ENCODE data around the gene CDSN. TPM values are rescaled to one million over a fixed set of nuclear protein-coding genes. Genes with fewer than 3 reads are reported as not detected.
A peak's percentile ranks its signal among the peaks of the same experiment; 100 is the strongest.

Gene CDSN
- total RNA-seq, 5 donors from 2014 or later (not counting 1 experiment from before 2014, with no cell fraction given) = not detected

DNA sequence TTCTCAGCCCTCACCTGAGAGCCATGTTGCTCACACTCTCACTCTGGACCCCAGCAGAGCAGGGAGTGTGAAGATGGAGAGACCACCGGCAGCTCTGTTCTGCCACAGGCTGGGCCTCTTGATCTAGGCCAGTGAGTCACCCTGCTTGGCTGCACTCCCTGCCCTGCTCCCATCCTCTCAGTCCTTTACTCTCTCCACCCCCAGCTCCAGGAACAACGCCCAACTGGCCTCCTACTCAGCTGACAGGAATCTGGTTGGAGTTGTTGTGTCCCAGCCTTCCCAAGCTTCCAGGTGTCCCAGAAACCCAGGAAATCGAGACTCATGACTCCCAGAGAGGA, 5.7 kb downstream of the CDSN start, which contains the start of gene PSORS1C1:
Gene PSORS1C1, plus strand, starts transcription at position 260 of the 338 bp plus-strand sequence. CDS start 14,833 bp downstream, outside the sequence.
- Mint-ChIP-seq H3K27ac (peak within 1 kb of the TSS; percentile 33 to 55), H3K4me1 (peaks cover 4 to 14% (median 5%) of the 10 kb centered on the region in 3 donors)
- no peak for DNase-seq

DNA sequence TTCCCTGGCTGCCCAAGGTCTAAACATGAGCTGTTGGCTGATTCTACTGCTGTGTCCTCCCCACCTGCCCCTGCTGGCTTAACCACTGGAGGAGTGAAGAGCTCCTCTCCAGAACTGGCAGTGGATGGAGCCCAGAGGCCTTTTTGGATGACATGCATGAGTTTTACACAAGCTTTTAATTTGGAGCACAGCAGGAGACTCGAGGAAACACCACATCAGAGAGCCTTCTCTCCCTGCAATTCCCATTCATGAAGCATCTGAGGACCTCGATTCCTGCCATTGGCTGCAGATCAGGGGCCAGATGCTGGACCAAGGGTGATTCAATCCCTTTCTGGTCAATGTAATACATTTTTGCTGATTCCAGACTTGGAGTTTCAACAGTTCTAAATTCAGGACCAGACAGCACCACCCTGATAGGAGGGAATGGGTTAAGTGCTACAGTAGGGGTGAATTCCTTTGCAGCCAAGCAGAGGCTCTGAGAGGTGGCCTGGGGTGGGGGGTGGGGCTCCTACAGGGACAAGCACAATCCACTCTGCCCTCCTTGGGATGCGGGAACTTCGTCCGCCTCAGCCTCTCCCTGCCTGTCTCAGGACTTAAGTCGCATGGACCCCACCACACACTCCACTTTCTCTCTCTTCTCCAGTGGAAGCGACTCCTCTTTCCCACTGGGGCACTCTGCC, 6.2 kb downstream of the CDSN start:
- Mint-ChIP-seq H3K27me3 (peaks cover 7 to 34% of the 10 kb centered on the region in 2 donors), H3K27ac (no peak overlapping the region), H3K36me3 (no peaks in the 10 kb centered on the region), H3K4me1 (peaks cover 4 to 14% (median 5%) of the 10 kb centered on the region in 3 donors), H3K4me3 (no peak overlapping the region), H3K9me3 (no peaks in the 10 kb centered on the region)
- ChIA-PET POLR2A (no interaction called here), CTCF (interaction anchor here (0.7 to 1.7 kb wide), 2 partner anchors 26 to 911 kb away, joined by 5 to 6 read pairs; no protein-coding TSS in a partner anchor)
- no peak overlapping the region for H3K4me3 ChIP-seq (ENCODE audit: control insufficient read depth in 1 of 2, extremely low read depth in 1 of 2, low read length in 1 of 2)
- ATAC-seq (replicated peaks in 1 of 4) = no peak
- WGBS (ENCODE audit: insufficient coverage) = 62% methylated on average over 3 of the region's 7 CpGs
- H3K36me3 ChIP-seq (ENCODE audit: control insufficient read depth in 2 of 2, extremely low read depth in 1 of 2, insufficient read depth in 1 of 2, low read length in 1 of 2) = no peaks in the 10 kb centered on the region
- no peaks in the 10 kb centered on the region for H3K9me3 ChIP-seq
- no peak for DNase-seq
- H3K27me3 ChIP-seq (replicated peaks in 1 of 2; ENCODE audit: control insufficient read depth in 2 of 2, extremely low read depth in 1 of 2, insufficient read depth in 2 of 2, low read length in 1 of 2) = peaks cover 0 to 60% of the 10 kb centered on the region in 2 experiments
- H3K4me1 ChIP-seq (ENCODE audit: control insufficient read depth in 1 of 2, extremely low read depth in 1 of 2, insufficient read depth in 2 of 2, low read length in 2 of 2) = peaks cover 0 to 9% of the 10 kb centered on the region in 2 experiments
- H3K27ac ChIP-seq (ENCODE audit: low read length) = no peak overlapping the region

More for the DNA sequence above, 5.7 kb downstream of the CDSN start, which contains the start of gene PSORS1C1:
- Histone ChIP-seq H3K27me3 (replicated peaks in 1 of 2; ENCODE audit: control insufficient read depth in 2 of 2, extremely low read depth in 1 of 2, insufficient read depth in 2 of 2, low read length in 1 of 2) (peaks cover 0 to 57% of the 10 kb centered on the region in 2 experiments), H3K27ac (ENCODE audit: low read length) (no peak within 1 kb of the TSS), H3K4me3 (ENCODE audit: control insufficient read depth in 1 of 2, extremely low read depth in 1 of 2, low read length in 1 of 2) (no peak within 1 kb of the TSS), H3K4me1 (ENCODE audit: control insufficient read depth in 1 of 2, extremely low read depth in 1 of 2, insufficient read depth in 2 of 2, low read length in 2 of 2) (peaks cover 0 to 9% of the 10 kb centered on the region in 2 experiments), H3K36me3 (ENCODE audit: control insufficient read depth in 2 of 2, extremely low read depth in 1 of 2, insufficient read depth in 1 of 2, low read length in 1 of 2) (no peaks in the 10 kb centered on the region), H3K9me3 (no peaks in the 10 kb centered on the region)
- no peak for ATAC-seq (replicated peaks in 1 of 4)
- 70% methylated on average over 1 of the region's 3 CpGs for WGBS (ENCODE audit: insufficient coverage)
- POLR2A ChIA-PET = no interaction called here
- Mint-ChIP-seq H3K27me3 (peaks cover 7 to 33% of the 10 kb centered on the region in 2 donors), H3K36me3 (no peaks in the 10 kb centered on the region), H3K4me3 (no peak within 1 kb of the TSS), H3K9me3 (no peaks in the 10 kb centered on the region)
- CTCF ChIA-PET = interaction anchor here (0.7 to 1.7 kb wide), 2 partner anchors 27 to 911 kb away, joined by 5 to 6 read pairs; no protein-coding TSS in a partner anchor

DNA sequence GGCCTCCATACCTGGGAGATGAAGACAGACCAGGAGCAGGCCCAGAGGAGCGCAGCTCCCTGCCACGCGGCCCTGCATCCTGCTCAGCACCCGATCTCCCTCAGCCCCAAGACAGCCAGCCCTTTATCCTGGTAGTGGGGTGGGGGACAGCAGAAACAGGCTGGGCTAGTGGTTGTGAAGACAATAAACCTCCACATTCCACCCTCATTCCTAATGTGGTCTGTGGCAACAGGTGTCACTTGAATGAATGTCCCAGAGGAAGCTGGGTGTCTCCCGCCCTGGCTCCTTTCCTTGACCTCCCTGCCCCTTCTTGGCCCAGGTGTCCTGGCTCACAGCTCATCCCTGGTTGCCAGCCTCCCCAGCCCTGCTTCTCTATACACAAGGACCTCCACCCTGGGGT, 7.8 kb downstream of the CDSN start, which contains the start of gene C6orf15:
Gene C6orf15, minus strand, starts transcription at position 98 of the 400 bp plus-strand sequence. Its CDS starts 20 bp downstream, at position 78.
- ATAC-seq (replicated peaks in 1 of 4) = no peak
- H3K27me3 Mint-ChIP-seq = peaks cover 7 to 31% of the 10 kb centered on the region in 2 donors

DNA sequence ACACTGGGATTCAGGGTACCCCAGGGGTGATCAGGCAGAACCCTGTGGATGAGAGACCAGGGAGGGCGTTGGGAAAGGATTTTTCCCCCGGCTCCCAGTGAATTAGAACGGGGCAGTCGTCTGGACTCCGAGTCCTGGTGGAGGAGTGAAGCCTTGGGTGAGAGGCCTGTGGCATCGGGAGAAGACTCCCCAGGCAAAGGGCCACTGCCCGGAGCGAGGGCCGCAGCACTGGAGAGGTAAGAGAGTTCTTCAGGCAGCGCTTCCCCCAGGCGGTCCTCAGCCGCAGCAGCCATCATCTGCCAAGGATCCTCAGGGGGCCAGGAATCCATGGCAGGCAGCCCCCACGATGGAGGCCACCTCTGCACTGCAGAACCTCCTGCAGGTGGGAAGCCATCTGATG, 8.5 kb downstream of the CDSN start:
- Mint-ChIP-seq H3K4me1 (peaks cover 4 to 14% (median 5%) of the 10 kb centered on the region in 3 donors), H3K27me3 (peaks cover 7 to 30% of the 10 kb centered on the region in 2 donors), H3K27ac (no peak overlapping the region), H3K9me3 (no peaks in the 10 kb centered on the region), H3K4me3 (no peak overlapping the region), H3K36me3 (no peaks in the 10 kb centered on the region)
- no peak overlapping the region for H3K27ac ChIP-seq (ENCODE audit: low read length)
- H3K9me3 ChIP-seq = no peaks in the 10 kb centered on the region
- no peaks in the 10 kb centered on the region for H3K36me3 ChIP-seq (ENCODE audit: control insufficient read depth in 2 of 2, extremely low read depth in 1 of 2, insufficient read depth in 1 of 2, low read length in 1 of 2)
- ATAC-seq (replicated peaks in 1 of 4) (no peak), DNase-seq (no peak)
- H3K27me3 ChIP-seq (replicated peaks in 1 of 2; ENCODE audit: control insufficient read depth in 2 of 2, extremely low read depth in 1 of 2, insufficient read depth in 2 of 2, low read length in 1 of 2) = peaks cover 0 to 47% of the 10 kb centered on the region in 2 experiments
- CTCF ChIA-PET = no interaction called here
- WGBS (ENCODE audit: insufficient coverage) = 85% methylated on average over 7 of the region's 13 CpGs
- H3K4me1 ChIP-seq (ENCODE audit: control insufficient read depth in 1 of 2, extremely low read depth in 1 of 2, insufficient read depth in 2 of 2, low read length in 2 of 2) = peaks cover 0 to 9% of the 10 kb centered on the region in 2 experiments
- POLR2A ChIA-PET = no interaction called here
- no peak overlapping the region for H3K4me3 ChIP-seq (ENCODE audit: control insufficient read depth in 1 of 2, extremely low read depth in 1 of 2, low read length in 1 of 2)

More for the DNA sequence above, 7.8 kb downstream of the CDSN start, which contains the start of gene C6orf15:
- H3K4me3 Mint-ChIP-seq = no peak within 1 kb of the TSS
- H3K9me3 ChIP-seq = no peaks in the 10 kb centered on the region
- ChIA-PET CTCF (no interaction called here), POLR2A (no interaction called here)
- peak within 1 kb of the TSS in 1 of 2 donors; percentile 19 for H3K27ac Mint-ChIP-seq
- peaks cover 4 to 14% (median 5%) of the 10 kb centered on the region in 3 donors for H3K4me1 Mint-ChIP-seq
- H3K27ac ChIP-seq (ENCODE audit: low read length) = no peak within 1 kb of the TSS
- peaks cover 0 to 54% of the 10 kb centered on the region in 2 experiments for H3K27me3 ChIP-seq (replicated peaks in 1 of 2; ENCODE audit: control insufficient read depth in 2 of 2, extremely low read depth in 1 of 2, insufficient read depth in 2 of 2, low read length in 1 of 2)
- H3K4me1 ChIP-seq (ENCODE audit: control insufficient read depth in 1 of 2, extremely low read depth in 1 of 2, insufficient read depth in 2 of 2, low read length in 2 of 2) = peaks cover 0 to 9% of the 10 kb centered on the region in 2 experiments
- no peaks in the 10 kb centered on the region for H3K9me3 Mint-ChIP-seq
- no peaks in the 10 kb centered on the region for H3K36me3 Mint-ChIP-seq
- H3K36me3 ChIP-seq (ENCODE audit: control insufficient read depth in 2 of 2, extremely low read depth in 1 of 2, insufficient read depth in 1 of 2, low read length in 1 of 2) = no peaks in the 10 kb centered on the region
- DNase-seq = no peak
- no peak within 1 kb of the TSS for H3K4me3 ChIP-seq (ENCODE audit: control insufficient read depth in 1 of 2, extremely low read depth in 1 of 2, low read length in 1 of 2)
- WGBS (ENCODE audit: insufficient coverage) = 100% methylated on average over 1 of the region's 5 CpGs

DNA sequence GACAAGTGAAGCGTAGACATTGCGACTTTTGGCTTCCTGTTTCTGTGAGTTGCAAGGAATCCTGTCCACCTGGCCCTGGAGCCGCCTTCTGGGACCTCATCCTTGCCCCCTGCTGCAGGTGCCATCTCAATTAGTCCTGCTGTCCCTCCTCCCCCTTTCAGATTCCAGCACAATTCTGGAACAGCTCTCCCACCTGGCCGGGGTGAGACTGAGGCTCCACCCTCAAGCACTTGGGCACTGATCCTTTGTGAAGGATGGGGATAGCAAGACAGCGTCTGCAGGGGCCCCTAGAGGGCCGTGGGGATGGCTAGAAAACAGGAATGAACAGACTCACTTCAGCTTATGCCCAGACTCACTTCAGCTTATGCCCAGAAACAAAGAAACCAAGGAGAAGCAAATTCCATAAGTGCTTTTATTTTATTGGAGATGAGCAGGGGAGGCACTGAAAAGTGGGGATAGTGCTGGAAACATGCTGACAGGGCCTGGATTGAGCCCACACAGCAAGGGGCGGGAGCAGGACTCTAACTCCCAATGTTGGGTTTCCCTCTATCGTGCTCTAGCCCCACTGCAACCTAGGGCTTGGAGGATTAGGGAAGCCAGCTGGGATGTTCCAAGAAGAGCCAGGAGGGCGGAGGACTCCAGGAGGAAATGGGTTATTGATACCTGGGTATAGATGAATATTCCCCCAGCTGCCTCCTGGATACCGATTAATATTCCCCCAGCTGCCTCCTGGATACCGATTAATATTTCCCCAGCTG, 9.2 kb downstream of the CDSN start:
- Histone ChIP-seq H3K27me3 (replicated peaks in 1 of 2; ENCODE audit: control insufficient read depth in 2 of 2, extremely low read depth in 1 of 2, insufficient read depth in 2 of 2, low read length in 1 of 2) (peaks cover 0 to 40% of the 10 kb centered on the region in 2 experiments), H3K4me1 (ENCODE audit: control insufficient read depth in 1 of 2, extremely low read depth in 1 of 2, insufficient read depth in 2 of 2, low read length in 2 of 2) (peaks cover 0 to 9% of the 10 kb centered on the region in 2 experiments), H3K9me3 (no peaks in the 10 kb centered on the region), H3K4me3 (ENCODE audit: control insufficient read depth in 1 of 2, extremely low read depth in 1 of 2, low read length in 1 of 2) (no peak overlapping the region), H3K27ac (ENCODE audit: low read length) (no peak overlapping the region), H3K36me3 (ENCODE audit: control insufficient read depth in 2 of 2, extremely low read depth in 1 of 2, insufficient read depth in 1 of 2, low read length in 1 of 2) (no peaks in the 10 kb centered on the region)
- Mint-ChIP-seq H3K27me3 (peaks cover 6 to 26% of the 10 kb centered on the region in 2 donors), H3K4me1 (peaks cover 4 to 14% (median 5%) of the 10 kb centered on the region in 3 donors), H3K9me3 (no peaks in the 10 kb centered on the region), H3K4me3 (no peak overlapping the region), H3K27ac (no peak overlapping the region), H3K36me3 (no peaks in the 10 kb centered on the region)
- POLR2A ChIA-PET = no interaction called here
- no peak for ATAC-seq (replicated peaks in 1 of 4)
- CTCF ChIA-PET = no interaction called here
- no peak for DNase-seq
- 100% methylated on average over 1 of the region's 11 CpGs for WGBS (ENCODE audit: insufficient coverage)

DNA sequence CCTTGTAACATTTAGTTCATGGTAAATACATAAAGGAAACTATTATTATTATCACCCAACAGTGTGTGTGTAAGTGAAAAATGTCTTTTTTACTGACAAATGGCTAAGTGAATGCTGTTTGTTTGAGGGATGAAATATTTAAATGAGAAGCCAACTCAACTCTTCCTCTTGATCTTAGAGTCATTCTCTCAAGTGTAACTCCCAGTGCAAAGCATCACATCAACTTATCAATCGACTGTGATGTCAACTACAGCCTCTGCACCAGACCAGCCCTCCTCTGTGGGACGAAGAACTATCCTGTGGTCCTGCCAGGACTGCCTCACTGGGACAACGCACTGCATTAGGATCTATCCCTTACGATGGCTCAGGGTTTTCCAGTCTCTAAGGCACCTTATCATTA, 13.2 kb downstream of the CDSN start:
- no peaks in the 10 kb centered on the region for H3K9me3 Mint-ChIP-seq
- H3K4me3 ChIP-seq (ENCODE audit: control insufficient read depth in 1 of 2, extremely low read depth in 1 of 2, low read length in 1 of 2) = no peak overlapping the region
- POLR2A ChIA-PET = no interaction called here
- CTCF ChIA-PET = no interaction called here
- 81% methylated on average over 3 of the region's 4 CpGs for WGBS (ENCODE audit: insufficient coverage)
- no peaks in the 10 kb centered on the region for H3K36me3 Mint-ChIP-seq
- no peak overlapping the region for H3K27ac ChIP-seq (ENCODE audit: low read length)
- H3K36me3 ChIP-seq (ENCODE audit: control insufficient read depth in 2 of 2, extremely low read depth in 1 of 2, insufficient read depth in 1 of 2, low read length in 1 of 2) = no peaks in the 10 kb centered on the region
- peaks cover 0 to 10% of the 10 kb centered on the region in 2 donors for H3K27me3 Mint-ChIP-seq
- H3K4me1 ChIP-seq (ENCODE audit: control insufficient read depth in 1 of 2, extremely low read depth in 1 of 2, insufficient read depth in 2 of 2, low read length in 2 of 2) = no peaks in the 10 kb centered on the region
- no peak overlapping the region for H3K4me3 Mint-ChIP-seq
- peaks cover 4 to 6% (median 5%) of the 10 kb centered on the region in 3 donors for H3K4me1 Mint-ChIP-seq
- ATAC-seq (replicated peaks in 1 of 4) (no peak), DNase-seq (no peak)
- H3K27me3 ChIP-seq (replicated peaks in 1 of 2; ENCODE audit: control insufficient read depth in 2 of 2, extremely low read depth in 1 of 2, insufficient read depth in 2 of 2, low read length in 1 of 2) = peaks cover 0 to 27% of the 10 kb centered on the region in 2 experiments
- no peaks in the 10 kb centered on the region for H3K9me3 ChIP-seq
- no peak overlapping the region for H3K27ac Mint-ChIP-seq

Data from T-cell (primary cell).